Transverse colon (tissue), 4 donors: ENCODE data around the gene AMACR. TPM values are rescaled to one million over a fixed set of nuclear protein-coding genes. Genes with fewer than 3 reads are reported as not detected.

Experiments
- DNase-seq: peaks from one replicate; pipeline ENCODE4 v3.0.0-alpha.2; 2019
- H3K27ac ChIP-seq, 4 donors: fragments of 200-600 bp; sonication (generic); 2 replicates each; pipeline ENCODE4 v1.5.1; 2016 to 2018; ENCODE audit warnings: inconsistent platforms in 4 of 4
- H3K27me3 ChIP-seq: fragments of 200-600 bp; sonication (generic); 2 replicates; pipeline ENCODE4 v1.5.1; 2017; ENCODE audit warnings: inconsistent platforms
- H3K36me3 ChIP-seq, 4 donors: fragments of 200-600 bp; sonication (generic); 2 replicates each; pipeline ENCODE4 v1.5.1; 2017 to 2019; ENCODE audit warnings: inconsistent platforms in 4 of 4
- H3K4me1 ChIP-seq, 4 donors: fragments of 200-600 bp; sonication (generic); 2 replicates each; pipeline ENCODE4 v1.5.1; 2017 to 2020; ENCODE audit warnings: inconsistent platforms in 4 of 4
- H3K4me3 ChIP-seq, 4 donors: fragments of 200-600 bp; sonication (generic); 1 replicate in 1 of 4; 2 replicates in 3 of 4; pipeline versions ENCODE4 v1.5.1 to v1.6.1; 2017 to 2019; ENCODE audit warnings: inconsistent platforms in 4 of 4
- H3K9me3 ChIP-seq, 2 donors: fragments of 200-600 bp; sonication (generic); 2 replicates each; pipeline ENCODE4 v1.5.1; 2017 to 2019; ENCODE audit warnings: inconsistent platforms in 2 of 2
- EP300 ChIP-seq: sonication (generic); formaldehyde crosslinking; IDR thresholded peaks from one replicate; pipeline ENCODE4 v1.6.1; 2017; ENCODE audit warnings: antibody characterized with exemption, low read depth
- POLR2A ChIP-seq: fragments of 450-650 bp; IDR thresholded peaks from one replicate; pipeline ENCODE4 v1.6.1; 2016; ENCODE audit warnings: antibody characterized with exemption, mild to moderate bottlenecking, moderate library complexity
- POLR2AphosphoS5 ChIP-seq, 3 donors: sonication (generic); formaldehyde crosslinking; IDR thresholded peaks; one replicate each; pipeline ENCODE4 v1.6.1; 2016; ENCODE audit warnings: antibody characterized with exemption in 3 of 3
- WGBS, 2 donors: methylation state at CpG; one replicate each; pipeline ENCODE4 v1.1.5; 2018; ENCODE audit warnings: low coverage in 1 of 2; 5-methylcytosine and 5-hydroxymethylcytosine counted together
- in situ Hi-C, 4 donors: fragments of 200-750 bp; cut with MboI; loops; one replicate each; pipeline versions ENCODE4 v1.15.0 to v1.15.1; 2017; ENCODE audit warnings: low sequenced_read_pairs in 3 of 4, low pct_ligation_motif_present in 1 of 4, low pct_unique_long_range_greater_than_20kb in 1 of 4
- intact Hi-C: fragments of 100-400 bp; cut with DNase I; formaldehyde crosslinking; loops from one replicate; pipeline ENCODE4 v1.15.1; 2023; ENCODE audit warnings: low total_unique reads
- total RNA-seq, 4 donors: library from RNA; depleted of rRNA; stranded (reverse); fragments of >200 nt; gene quantifications; one replicate each; pipeline ENCODE4 v1.1.0, GENCODE V29; 2016
- TF ChIP-seq, protein P1 (sequence below), 5 experiments: fragments of 200-600 bp in 3 of 5; fragments of 450-650 bp in 2 of 5; sonication (generic) in 3 of 5; IDR thresholded peaks; 1 replicate in 2 of 5; 2 replicates in 3 of 5; pipeline ENCODE4 v1.5.1; 2016 to 2017; ENCODE audit warnings: antibody characterized with exemption in 5 of 5, inconsistent platforms in 3 of 5, mild to moderate bottlenecking in 2 of 5, moderate library complexity in 1 of 5

Gene AMACR
- 10 to 100 TPM; 39.1 to 88.1 (median 70.6) TPM for total RNA-seq

DNA sequence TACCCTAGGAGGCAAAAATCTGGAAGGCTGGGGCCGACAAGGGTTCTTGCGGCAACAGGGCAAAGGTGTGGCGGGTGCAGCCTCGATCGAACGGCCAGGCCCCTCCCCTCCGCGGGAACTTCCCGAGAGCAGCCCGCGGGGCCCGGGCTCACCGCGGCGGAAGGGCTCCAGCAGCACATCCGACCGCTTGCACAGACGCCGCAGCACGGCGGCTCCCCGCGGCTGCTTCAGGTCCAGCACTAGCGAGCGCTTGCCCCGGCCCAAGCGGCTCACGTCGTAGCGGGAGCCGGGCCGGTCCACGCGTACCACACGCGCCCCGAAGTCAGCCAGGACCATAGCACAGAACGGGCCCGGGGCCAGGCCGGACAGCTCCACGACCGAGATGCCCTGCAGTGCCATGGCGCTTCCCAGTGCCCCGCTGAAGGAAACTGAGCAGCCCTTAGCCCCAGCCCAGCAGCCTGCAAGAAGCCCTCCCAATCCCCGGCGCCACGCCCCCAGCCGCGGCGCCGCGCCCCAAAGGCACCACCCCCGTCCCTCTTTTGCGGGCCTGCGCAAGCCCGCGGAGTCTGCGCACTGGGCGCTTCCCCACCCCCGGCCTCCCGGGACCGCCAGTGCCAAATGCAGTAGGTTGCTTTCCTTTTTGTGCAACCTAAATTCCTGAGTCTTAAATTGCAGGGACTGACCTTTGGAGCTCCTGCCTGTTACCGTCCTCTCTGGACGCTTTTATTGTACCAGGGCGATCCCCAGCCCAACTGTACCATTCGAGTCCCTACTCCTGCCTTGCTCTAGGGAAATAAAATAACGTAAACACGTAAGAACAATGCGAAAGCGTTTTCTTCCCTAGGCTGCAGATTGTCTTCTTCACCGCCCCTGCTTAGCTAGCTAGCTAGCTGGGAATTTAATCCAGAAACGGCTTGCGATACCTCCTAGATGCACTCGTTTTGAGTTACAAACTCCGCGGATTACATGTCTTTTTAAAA is at the start of gene AMACR:
Gene AMACR, minus strand, starts transcription at position 430 of the 980 bp plus-strand sequence. Its CDS starts 31 bp downstream, at position 399.
- Histone ChIP-seq H3K9me3 (no peaks in the 10 kb centered on the region), H3K27ac (peak within 1 kb of the TSS; percentile 89 to 98 (median 97)), H3K4me1 (peaks cover 0 to 59% (median 27%) of the 10 kb centered on the region in 4 donors), H3K4me3 (peak within 1 kb of the TSS; percentile 56 to 70 (median 64)), H3K27me3 (no peaks in the 10 kb centered on the region), H3K36me3 (peaks cover 0 to 9% (median 5%) of the 10 kb centered on the region in 4 donors)
- WGBS, 2 donors = 0 to 1% methylated on average over 19 to 60 of the region's 76 CpGs
- in situ Hi-C loops (loop anchor here in 3 of 4 donors (25.0 kb wide), 2 partner anchors 454 to 904 kb away; partner anchors contain the start of genes BRIX1 (in 2 of the 3) and RAD1 (in 2 of the 3)), intact Hi-C loops (no loop called here)
- peak; percentile 97 for DNase-seq
- TF ChIP-seq EP300 = no peak
- TF ChIP-seq POLR2A = peak; percentile 93
- TF ChIP-seq, protein P1, sequence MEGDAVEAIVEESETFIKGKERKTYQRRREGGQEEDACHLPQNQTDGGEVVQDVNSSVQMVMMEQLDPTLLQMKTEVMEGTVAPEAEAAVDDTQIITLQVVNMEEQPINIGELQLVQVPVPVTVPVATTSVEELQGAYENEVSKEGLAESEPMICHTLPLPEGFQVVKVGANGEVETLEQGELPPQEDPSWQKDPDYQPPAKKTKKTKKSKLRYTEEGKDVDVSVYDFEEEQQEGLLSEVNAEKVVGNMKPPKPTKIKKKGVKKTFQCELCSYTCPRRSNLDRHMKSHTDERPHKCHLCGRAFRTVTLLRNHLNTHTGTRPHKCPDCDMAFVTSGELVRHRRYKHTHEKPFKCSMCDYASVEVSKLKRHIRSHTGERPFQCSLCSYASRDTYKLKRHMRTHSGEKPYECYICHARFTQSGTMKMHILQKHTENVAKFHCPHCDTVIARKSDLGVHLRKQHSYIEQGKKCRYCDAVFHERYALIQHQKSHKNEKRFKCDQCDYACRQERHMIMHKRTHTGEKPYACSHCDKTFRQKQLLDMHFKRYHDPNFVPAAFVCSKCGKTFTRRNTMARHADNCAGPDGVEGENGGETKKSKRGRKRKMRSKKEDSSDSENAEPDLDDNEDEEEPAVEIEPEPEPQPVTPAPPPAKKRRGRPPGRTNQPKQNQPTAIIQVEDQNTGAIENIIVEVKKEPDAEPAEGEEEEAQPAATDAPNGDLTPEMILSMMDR (IDR thresholded peaks at IDR 0.05) = no peak
- peak in 2 of 3 donors; percentile 83 to 95 for TF ChIP-seq POLR2AphosphoS5 (IDR thresholded peaks at IDR 0.05)

- WGBS, 2 donors = 94 to 95% methylated on average over 5 of the region's 5 CpGs
- in situ Hi-C loops = no loop called here
- no peaks in the 10 kb centered on the region for H3K27me3 ChIP-seq
- H3K36me3 ChIP-seq = no peaks in the 10 kb centered on the region
- DNase-seq = no peak
- H3K9me3 ChIP-seq = no peaks in the 10 kb centered on the region
- TF ChIP-seq EP300 = no peak
- no peak for TF ChIP-seq POLR2AphosphoS5 (IDR thresholded peaks at IDR 0.05)
- no peak for TF ChIP-seq POLR2A
- TF ChIP-seq, protein P1 (IDR thresholded peaks at IDR 0.05) = no peak
- H3K4me1 ChIP-seq = no peaks in the 10 kb centered on the region
- H3K27ac ChIP-seq = no peak overlapping the region
- no peak overlapping the region for H3K4me3 ChIP-seq
- intact Hi-C loops = no loop called here
Observed at GRCh38 chr5:34057569-34057968, 49.7 kb upstream of the AMACR start.

GRCh38 chr5:34057118-34057517 is 49.3 kb upstream of the AMACR start:
- no peak for DNase-seq
- WGBS, 2 donors = 98 to 100% methylated on average over 2 to 3 of the region's 3 CpGs
- Histone ChIP-seq H3K27me3 (no peaks in the 10 kb centered on the region), H3K27ac (no peak overlapping the region), H3K9me3 (no peaks in the 10 kb centered on the region), H3K4me1 (no peaks in the 10 kb centered on the region), H3K36me3 (no peaks in the 10 kb centered on the region), H3K4me3 (no peak overlapping the region)
- intact Hi-C loops (no loop called here), in situ Hi-C loops (no loop called here)
- TF ChIP-seq POLR2AphosphoS5 (IDR thresholded peaks at IDR 0.05) = no peak

GRCh38 chr5:34055667-34056066 is 47.8 kb upstream of the AMACR start:
- 86% methylated on average over 3 of the region's 3 CpGs; no CpG with 5 or more reads in 1 of the 2 donors for WGBS, 2 donors
- no peak overlapping the region for H3K27ac ChIP-seq
- in situ Hi-C loops = no loop called here
- no peak for DNase-seq
- no peaks in the 10 kb centered on the region for H3K4me1 ChIP-seq
- no peaks in the 10 kb centered on the region for H3K36me3 ChIP-seq
- intact Hi-C loops = no loop called here
- no peaks in the 10 kb centered on the region for H3K27me3 ChIP-seq
- TF ChIP-seq POLR2A (no peak), POLR2AphosphoS5 (IDR thresholded peaks at IDR 0.05) (no peak), EP300 (no peak)
- TF ChIP-seq, protein P1 (IDR thresholded peaks at IDR 0.05) = no peak
- no peak overlapping the region for H3K4me3 ChIP-seq
- H3K9me3 ChIP-seq = no peaks in the 10 kb centered on the region
